Thyroid gland (tissue), 4 donors: ENCODE data around the gene PDE6A. TPM values are rescaled to one million over a fixed set of nuclear protein-coding genes. Genes with fewer than 3 reads are reported as not detected.
A peak's percentile ranks its signal among the peaks of the same experiment; 100 is the strongest.

Source experiments
- DNase-seq, 2 donors: peaks; one replicate each; pipeline ENCODE4 v3.0.0-alpha.2; 2019
- H3K27ac ChIP-seq, 3 donors: fragments of 200-600 bp; sonication (generic); 1 replicate in 2 of 3; 2 replicates in 1 of 3; pipeline ENCODE4 v1.5.1; 2016 to 2019; ENCODE audit warnings: mild to moderate bottlenecking in 1 of 3, moderate library complexity in 1 of 3
- H3K27me3 ChIP-seq: fragments of 200-600 bp; sonication (generic); one replicate; pipeline ENCODE4 v1.5.1; 2019
- H3K36me3 ChIP-seq, 2 donors: fragments of 200-600 bp; sonication (generic); one replicate each; pipeline ENCODE4 v1.5.1; 2016 to 2019
- H3K4me1 ChIP-seq, 2 donors: fragments of 200-600 bp; sonication (generic); one replicate each; pipeline ENCODE4 v1.5.1; 2017 to 2019
- H3K4me3 ChIP-seq, 3 donors: fragments of 200-600 bp; sonication (generic); replicated peaks in 1 of 3; 1 replicate in 2 of 3; 2 replicates in 1 of 3; pipeline ENCODE4 v1.5.1; 2016; ENCODE audit warnings: mild to moderate bottlenecking in 1 of 3
- H3K9me3 ChIP-seq: fragments of 200-600 bp; sonication (generic); one replicate; pipeline ENCODE4 v1.5.1; 2017
- POLR2A ChIP-seq, 2 donors: fragments of 450-650 bp; IDR thresholded peaks; one replicate each; pipeline ENCODE4 v1.6.1; 2017; ENCODE audit warnings: antibody characterized with exemption in 2 of 2, mild to moderate bottlenecking in 2 of 2, moderate library complexity in 1 of 2
- WGBS, 2 donors: methylation state at CpG; one replicate each; pipeline ENCODE4 v1.1.5; 2017; 5-methylcytosine and 5-hydroxymethylcytosine counted together
- intact Hi-C: fragments of 100-400 bp; cut with DNase I; formaldehyde crosslinking; loops from one replicate; pipeline ENCODE4 v1.15.1; 2023
- total RNA-seq, 4 donors: library from RNA; depleted of rRNA; stranded (reverse); fragments of >200 nt; gene quantifications; one replicate each; pipeline ENCODE4 v1.2.3, GENCODE V29; 2016
- TF ChIP-seq, protein P1 (sequence below), 6 experiments: fragments of 200-600 bp in 3 of 6; fragments of 450-650 bp in 3 of 6; sonication (generic) in 3 of 6; IDR thresholded peaks; one replicate each; pipeline ENCODE4 v1.5.1; 2016 to 2019; ENCODE audit warnings: antibody characterized with exemption in 6 of 6, mild to moderate bottlenecking in 2 of 6, inconsistent platforms in 1 of 6, moderate library complexity in 1 of 6

PDE6A gene
- total RNA-seq, 4 donors from 2014 or later, result not detected

DNA sequence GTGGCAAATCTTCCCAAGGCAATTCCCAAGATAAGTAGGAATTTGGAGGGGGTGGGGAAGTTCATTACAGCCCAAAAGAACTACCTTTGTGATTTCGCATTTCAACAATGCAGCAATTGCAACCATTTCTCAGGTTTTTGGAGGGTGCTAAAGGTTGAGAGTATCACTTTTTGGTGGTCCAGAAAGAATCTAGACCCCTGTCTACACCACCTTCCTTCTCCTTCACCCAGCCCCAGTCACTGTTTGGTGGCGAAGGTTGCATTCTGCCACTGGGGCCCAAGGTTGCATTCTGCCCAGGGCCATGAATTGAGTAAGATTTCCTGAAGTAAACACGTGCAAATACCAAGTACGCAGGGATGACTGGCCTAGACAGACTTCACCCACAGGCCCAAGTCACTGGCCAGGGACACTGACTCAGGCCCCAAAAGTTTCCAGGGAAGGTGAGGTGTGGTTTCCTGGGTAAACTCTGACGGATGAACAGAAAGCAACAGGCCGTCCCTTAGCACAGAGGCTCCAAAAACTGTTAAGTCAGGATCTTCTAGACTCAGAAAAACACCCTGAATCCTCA lies 5.7 kb downstream of the PDE6A start:
- no peak for DNase-seq
- Histone ChIP-seq H3K4me1 (no peaks in the 10 kb centered on the region), H3K36me3 (no peaks in the 10 kb centered on the region), H3K4me3 (no peak overlapping the region), H3K27me3 (no peaks in the 10 kb centered on the region), H3K27ac (no peak overlapping the region), H3K9me3 (no peaks in the 10 kb centered on the region)
- WGBS, 2 donors, result 81 to 89% methylated on average over 6 of the region's 6 CpGs
- TF ChIP-seq POLR2A (IDR thresholded peaks at IDR 0.05), result no peak
- TF ChIP-seq, protein P1, sequence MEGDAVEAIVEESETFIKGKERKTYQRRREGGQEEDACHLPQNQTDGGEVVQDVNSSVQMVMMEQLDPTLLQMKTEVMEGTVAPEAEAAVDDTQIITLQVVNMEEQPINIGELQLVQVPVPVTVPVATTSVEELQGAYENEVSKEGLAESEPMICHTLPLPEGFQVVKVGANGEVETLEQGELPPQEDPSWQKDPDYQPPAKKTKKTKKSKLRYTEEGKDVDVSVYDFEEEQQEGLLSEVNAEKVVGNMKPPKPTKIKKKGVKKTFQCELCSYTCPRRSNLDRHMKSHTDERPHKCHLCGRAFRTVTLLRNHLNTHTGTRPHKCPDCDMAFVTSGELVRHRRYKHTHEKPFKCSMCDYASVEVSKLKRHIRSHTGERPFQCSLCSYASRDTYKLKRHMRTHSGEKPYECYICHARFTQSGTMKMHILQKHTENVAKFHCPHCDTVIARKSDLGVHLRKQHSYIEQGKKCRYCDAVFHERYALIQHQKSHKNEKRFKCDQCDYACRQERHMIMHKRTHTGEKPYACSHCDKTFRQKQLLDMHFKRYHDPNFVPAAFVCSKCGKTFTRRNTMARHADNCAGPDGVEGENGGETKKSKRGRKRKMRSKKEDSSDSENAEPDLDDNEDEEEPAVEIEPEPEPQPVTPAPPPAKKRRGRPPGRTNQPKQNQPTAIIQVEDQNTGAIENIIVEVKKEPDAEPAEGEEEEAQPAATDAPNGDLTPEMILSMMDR (IDR thresholded peaks at IDR 0.05), result no peak
- intact Hi-C loops, result no loop called here

DNA sequence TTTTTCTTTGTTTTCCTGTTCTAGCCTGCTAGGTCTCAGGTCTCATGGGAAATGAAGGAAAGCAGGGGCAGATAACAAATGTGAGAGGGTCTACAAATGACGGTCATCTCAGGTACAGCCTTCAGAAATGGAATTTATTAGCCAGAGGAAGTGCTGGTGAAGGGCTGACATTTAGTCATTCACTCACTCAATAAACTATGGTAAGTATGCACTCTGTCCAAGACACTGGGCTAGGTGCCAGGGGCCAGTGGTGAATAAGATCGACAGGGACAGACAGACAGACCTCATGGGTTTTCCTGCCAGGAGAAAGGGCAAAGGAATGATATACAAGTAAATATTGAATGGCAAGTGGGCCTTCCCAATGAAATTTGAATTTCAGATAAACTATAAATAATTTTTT lies 6.3 kb downstream of the PDE6A start:
- Histone ChIP-seq H3K27ac (no peak overlapping the region), H3K9me3 (no peaks in the 10 kb centered on the region)
- intact Hi-C loops, result no loop called here

DNA sequence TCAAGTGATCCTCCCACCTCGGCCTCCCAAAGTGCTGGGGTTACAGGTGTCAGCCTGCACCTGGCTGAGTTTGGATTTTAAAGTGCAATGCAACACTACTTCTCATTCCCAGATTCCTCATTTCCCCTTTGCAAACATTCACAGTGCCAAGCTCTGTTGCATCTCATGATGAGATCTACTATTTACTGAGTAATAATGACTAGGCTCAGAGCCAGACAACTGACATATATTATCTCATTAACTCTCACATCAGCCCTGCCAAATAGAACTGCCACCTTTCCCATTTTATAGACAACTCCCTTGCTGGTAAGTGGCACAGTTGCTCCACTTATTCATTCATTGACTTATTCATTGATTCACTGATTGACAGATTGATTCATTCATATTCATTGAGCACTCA lies 7.0 kb downstream of the PDE6A start:
- Histone ChIP-seq H3K27me3 (peaks cover 5% of the 10 kb centered on the region), H3K9me3 (no peaks in the 10 kb centered on the region), H3K4me3 (no peak overlapping the region), H3K36me3 (no peaks in the 10 kb centered on the region), H3K27ac (no peak overlapping the region), H3K4me1 (no peaks in the 10 kb centered on the region)
- 65 to 83% methylated on average over 1 of the region's 1 CpG for WGBS, 2 donors
- no peak for DNase-seq
- no peak for TF ChIP-seq POLR2A (IDR thresholded peaks at IDR 0.05)
- TF ChIP-seq, protein P1 (IDR thresholded peaks at IDR 0.05), result no peak
- intact Hi-C loops, result no loop called here

More for the DNA sequence above, 6.3 kb downstream of the PDE6A start:
- peaks cover 2% of the 10 kb centered on the region for H3K27me3 ChIP-seq
- TF ChIP-seq POLR2A (IDR thresholded peaks at IDR 0.05), result no peak
- TF ChIP-seq, protein P1 (IDR thresholded peaks at IDR 0.05), result no peak
- no peaks in the 10 kb centered on the region for H3K36me3 ChIP-seq
- H3K4me3 ChIP-seq, result no peak overlapping the region
- WGBS, 2 donors, result 13 to 23% methylated on average over 2 of the region's 2 CpGs
- peak; percentile 10 to 32 for DNase-seq
- no peaks in the 10 kb centered on the region for H3K4me1 ChIP-seq

DNA sequence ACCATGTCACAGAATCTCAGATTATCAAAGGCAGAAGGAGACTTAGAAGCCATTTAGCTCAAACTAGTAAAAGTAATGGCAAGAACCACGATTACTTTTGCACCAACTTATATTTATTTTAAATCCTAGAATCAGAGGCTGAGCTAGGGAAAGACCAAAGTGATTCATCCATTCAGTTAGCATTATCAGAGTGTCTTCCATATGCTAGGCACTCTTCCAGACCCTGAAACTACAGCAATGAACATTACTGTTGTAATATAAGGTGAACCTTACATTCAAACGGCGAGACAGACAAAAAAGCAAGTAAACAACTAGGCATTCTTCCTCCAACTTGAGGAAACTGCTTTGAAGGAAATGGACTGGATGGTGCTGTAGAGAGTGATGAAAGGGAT lies 7.9 kb downstream of the PDE6A start:
- intact Hi-C loops, result no loop called here

DNA sequence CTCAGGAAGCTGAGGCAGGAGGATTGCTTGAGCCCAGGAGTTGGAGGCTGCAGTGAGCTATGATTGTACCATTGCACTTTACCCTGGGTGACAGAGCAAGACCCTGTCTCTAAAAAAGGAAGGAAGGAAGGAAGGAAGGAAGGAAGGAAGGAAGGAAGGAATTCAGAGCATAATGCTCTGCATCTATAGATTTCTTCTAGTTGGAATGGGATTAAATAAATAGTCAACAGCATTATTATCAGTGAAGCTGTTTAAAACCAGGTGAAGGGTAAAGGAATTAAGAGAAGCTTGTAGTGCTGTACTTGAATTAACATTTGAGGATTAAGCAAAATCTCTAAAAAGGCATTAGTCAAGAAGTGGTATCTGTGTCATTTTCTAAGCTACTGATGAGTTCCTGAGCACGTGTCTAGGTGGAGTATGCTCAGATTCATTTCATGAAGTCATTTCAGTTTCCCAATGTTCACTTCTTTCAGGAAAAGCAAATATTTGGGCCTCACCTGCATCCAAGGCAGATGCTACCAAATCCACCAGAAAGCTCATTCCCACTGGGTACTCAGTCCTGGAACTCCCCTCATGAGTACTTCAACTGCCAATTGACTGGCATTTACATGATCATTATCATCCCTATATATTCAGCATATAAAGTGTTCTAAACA lies 8.4 kb downstream of the PDE6A start:
- H3K27me3 ChIP-seq, result peaks cover 5% of the 10 kb centered on the region
- TF ChIP-seq, protein P1 (IDR thresholded peaks at IDR 0.05), result no peak
- TF ChIP-seq POLR2A (IDR thresholded peaks at IDR 0.05), result no peak
- DNase-seq, result no peak
- no peaks in the 10 kb centered on the region for H3K36me3 ChIP-seq
- no peaks in the 10 kb centered on the region for H3K9me3 ChIP-seq
- no peaks in the 10 kb centered on the region for H3K4me1 ChIP-seq
- intact Hi-C loops, result no loop called here
- H3K4me3 ChIP-seq, result no peak overlapping the region
- 72 to 86% methylated on average over 1 of the region's 1 CpG for WGBS, 2 donors
- H3K27ac ChIP-seq, result no peak overlapping the region

More for the DNA sequence above, 7.9 kb downstream of the PDE6A start:
- H3K4me3 ChIP-seq, result no peak overlapping the region
- H3K9me3 ChIP-seq, result no peaks in the 10 kb centered on the region
- peaks cover 5% of the 10 kb centered on the region for H3K27me3 ChIP-seq
- DNase-seq, result no peak
- H3K27ac ChIP-seq, result no peak overlapping the region
- no peak for TF ChIP-seq POLR2A (IDR thresholded peaks at IDR 0.05)
- TF ChIP-seq, protein P1 (IDR thresholded peaks at IDR 0.05), result no peak
- no peaks in the 10 kb centered on the region for H3K36me3 ChIP-seq
- WGBS, 2 donors, result 82 to 87% methylated on average over 3 of the region's 3 CpGs
- no peaks in the 10 kb centered on the region for H3K4me1 ChIP-seq
